CD14-positive monocyte (primary cell): Measurements from ENCODE around the gene DPYD. TPM values are rescaled to one million over a fixed set of nuclear protein-coding genes. Genes with fewer than 3 reads are reported as not detected.

ENCODE experiments used
- DNase-seq, 3 donors: peaks; one replicate each; pipeline ENCODE4 v3.0.0-alpha.2; 2011 to 2022
- H2AFZ ChIP-seq: 2 replicates; pipeline ENCODE4 v1.6.0; 2012; ENCODE audit warnings: mild to moderate bottlenecking, low read depth, low read length, inconsistent platforms; ENCODE audit not compliant: insufficient read depth, poor library complexity, severe bottlenecking
- H3K27ac ChIP-seq, 2 donors: 1 replicate in 1 of 2; 2 replicates in 1 of 2; pipeline ENCODE4 v1.5.1; 2012 to 2013; ENCODE audit warnings: low read length in 2 of 2, control low read depth in 1 of 2, inconsistent platforms in 1 of 2, low read depth in 1 of 2, mild to moderate bottlenecking in 1 of 2
- H3K27me3 ChIP-seq, 2 donors: one replicate each; pipeline versions ENCODE4 v1.6.0 to v1.6.1; 2011 to 2013; ENCODE audit warnings: low read length in 2 of 2; ENCODE audit not compliant: control insufficient read depth in 2 of 2, insufficient read depth in 2 of 2
- H3K36me3 ChIP-seq, 2 donors: replicated peaks in 1 of 2; 1 replicate in 1 of 2; 2 replicates in 1 of 2; pipeline versions ENCODE4 v1.5.1 to v1.6.1; 2012 to 2013; ENCODE audit warnings: low read length in 2 of 2, control low read depth in 1 of 2, inconsistent platforms in 1 of 2, mild to moderate bottlenecking in 1 of 2; ENCODE audit not compliant: insufficient read depth in 2 of 2, control insufficient read depth in 1 of 2
- H3K4me1 ChIP-seq, 2 donors: 1 replicate in 1 of 2; 2 replicates in 1 of 2; pipeline versions ENCODE4 v1.5.1 to v1.6.1; 2012 to 2013; ENCODE audit warnings: low read length in 2 of 2, control low read depth in 1 of 2, inconsistent platforms in 1 of 2, mild to moderate bottlenecking in 1 of 2, moderate library complexity in 1 of 2; ENCODE audit not compliant: insufficient read depth in 2 of 2, control insufficient read depth in 1 of 2
- H3K4me2 ChIP-seq: replicated peaks from 2 replicates; pipeline ENCODE3; 2012; ENCODE audit warnings: low read length, moderate library complexity, mild to moderate bottlenecking; ENCODE audit not compliant: poor library complexity, severe bottlenecking; ENCODE audit errors: extremely low read depth
- H3K4me3 ChIP-seq, 3 experiments: fragments of 200-600 bp in 1 of 3; sonication (generic) in 1 of 3; replicated peaks in 1 of 3; 1 replicate in 2 of 3; 2 replicates in 1 of 3; pipeline ENCODE4 v1.5.1; 2011 to 2013; ENCODE audit warnings: low read length in 3 of 3, mild to moderate bottlenecking in 3 of 3, control low read depth in 2 of 3, low read depth in 2 of 3, inconsistent platforms in 1 of 3, moderate library complexity in 1 of 3
- H3K79me2 ChIP-seq: 2 replicates; pipeline ENCODE4 v1.6.0; 2012; ENCODE audit warnings: mild to moderate bottlenecking, control low read depth, inconsistent platforms, low read length, moderate library complexity; ENCODE audit not compliant: insufficient read depth
- H3K9ac ChIP-seq: 2 replicates; pipeline ENCODE4 v1.6.0; 2017; ENCODE audit warnings: low read length, mild to moderate bottlenecking; ENCODE audit not compliant: insufficient read depth, poor library complexity, severe bottlenecking
- H3K9me3 ChIP-seq, 2 donors: replicated peaks in 1 of 2; 1 replicate in 1 of 2; 2 replicates in 1 of 2; pipeline versions ENCODE4 v1.5.1 to v1.6.1; 2012 to 2013; ENCODE audit warnings: low read length in 2 of 2, control low read depth in 1 of 2; ENCODE audit not compliant: control insufficient read depth in 1 of 2, insufficient read depth in 1 of 2
- H4K20me1 ChIP-seq: 2 replicates; pipeline ENCODE4 v1.6.0; 2012; ENCODE audit warnings: mild to moderate bottlenecking, low read length, control low read depth, moderate library complexity; ENCODE audit not compliant: insufficient read depth
- H3K27ac Mint-ChIP-seq, 7 donors: one replicate each; pipeline ENCODE4 v1.8.0; 2020; ENCODE audit warnings: mild to moderate bottlenecking in 7 of 7, mixed read lengths in 7 of 7, moderate library complexity in 6 of 7, inconsistent platforms in 2 of 7
- H3K27me3 Mint-ChIP-seq, 3 donors: one replicate each; pipeline ENCODE4 v1.8.0; 2021 to 2022; ENCODE audit warnings: low read depth in 3 of 3, mild to moderate bottlenecking in 3 of 3, mixed read lengths in 3 of 3, moderate library complexity in 3 of 3, inconsistent platforms in 1 of 3
- H3K36me3 Mint-ChIP-seq, 2 donors: one replicate each; pipeline ENCODE4 v1.8.0; 2020; ENCODE audit warnings: mixed read lengths in 2 of 2, inconsistent platforms in 1 of 2, mild to moderate bottlenecking in 1 of 2
- H3K4me1 Mint-ChIP-seq: one replicate; pipeline ENCODE4 v1.8.0; 2020; ENCODE audit warnings: mild to moderate bottlenecking, mixed read lengths
- H3K4me3 Mint-ChIP-seq, 2 donors: one replicate each; pipeline ENCODE4 v1.8.0; 2020; ENCODE audit warnings: mild to moderate bottlenecking in 2 of 2, mixed read lengths in 2 of 2, moderate library complexity in 1 of 2
- H3K9me3 Mint-ChIP-seq, 7 donors: one replicate each; pipeline ENCODE4 v1.8.0; 2020 to 2022; ENCODE audit warnings: mixed read lengths in 7 of 7, mild to moderate bottlenecking in 6 of 7, moderate library complexity in 6 of 7, inconsistent platforms in 2 of 7
- WGBS: methylation state at CpG from one replicate; pipeline ENCODE4 v1.1.5; 2013; ENCODE audit warnings: missing lambda C conversion rate; ENCODE audit not compliant: insufficient coverage; 5-methylcytosine and 5-hydroxymethylcytosine counted together
- intact Hi-C, 2 donors: fragments of 100-400 bp; cut with micrococcal nuclease; formaldehyde crosslinking; loops; one replicate each; pipeline versions ENCODE4 v1.15.0 to v1.15.1; 2023
- polyA plus RNA-seq, 3 donors: library from polyadenylated mRNA; depleted of rRNA in 1 of 3; unstranded in 2 of 3; stranded (reverse) in 1 of 3; fragments of 300-500 nt in 2 of 3; fragments of >200 nt in 1 of 3; fragmentation: Illumina TruSeq in 2 of 3; gene quantifications; 1 replicate in 2 of 3; 2 replicates in 1 of 3; pipeline ENCODE4 v1.2.3, GENCODE V29; 2012 to 2021
- TF ChIP-seq, protein P1 (sequence below): fragments of 200-600 bp; IDR thresholded peaks from one replicate; pipeline ENCODE4 v1.8.0; 2022; ENCODE audit warnings: antibody characterized with exemption, mild to moderate bottlenecking

Gene DPYD
- polyA plus RNA-seq, 3 donors, result 87.6 to 171 (median 144) TPM

DNA sequence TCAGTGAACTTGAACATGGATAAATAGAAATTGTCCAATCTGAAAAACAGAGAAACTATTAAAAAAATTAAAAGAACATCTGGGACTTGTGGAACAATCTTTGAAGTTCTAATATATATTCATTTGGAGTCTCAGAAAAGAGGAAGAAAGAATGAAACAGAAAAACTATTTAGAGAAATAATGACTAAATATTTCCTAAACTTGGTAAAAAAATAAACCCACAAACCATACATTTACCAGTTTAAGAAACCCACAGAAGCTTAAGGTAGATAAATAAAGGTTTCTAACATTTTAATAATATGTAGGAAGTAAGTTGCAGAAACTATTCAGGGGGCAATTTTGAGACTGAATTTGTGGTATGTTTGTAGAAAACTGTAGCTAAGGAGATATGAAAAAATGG lies 761.5 kb downstream of the DPYD start:
- H3K4me3 Mint-ChIP-seq, result no peak overlapping the region
- no peak overlapping the region for H3K27ac Mint-ChIP-seq
- H3K27me3 Mint-ChIP-seq, result peaks cover 4 to 6% (median 4%) of the 10 kb centered on the region in 3 donors

DNA sequence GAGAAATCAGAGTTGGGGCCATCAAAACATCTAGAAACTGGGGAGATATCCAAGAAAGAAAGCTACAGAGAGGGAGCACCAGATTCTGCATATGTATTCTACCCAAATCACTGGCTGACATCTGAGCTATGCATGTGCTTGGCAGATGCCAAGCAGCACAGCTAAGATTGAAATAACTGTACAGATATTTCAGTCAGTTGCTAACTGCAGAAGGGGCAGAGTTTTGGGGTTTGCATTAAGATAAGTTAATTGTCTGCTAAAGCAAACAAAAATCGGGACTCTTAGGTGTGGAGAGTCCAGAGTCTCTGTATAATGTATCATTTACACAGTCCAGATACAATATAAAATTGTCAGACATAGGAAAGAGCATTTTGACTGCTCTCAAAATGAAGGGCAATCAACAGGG lies 762.1 kb downstream of the DPYD start:
- no peaks in the 10 kb centered on the region for H3K27me3 ChIP-seq
- peak overlapping the region in 1 of 2 donors; percentile 39 for H3K4me3 Mint-ChIP-seq
- H3K27me3 Mint-ChIP-seq, result peaks cover 4 to 7% (median 4%) of the 10 kb centered on the region in 3 donors
- no peak overlapping the region for H3K4me3 ChIP-seq
- peaks cover 27% of the 10 kb centered on the region for H3K4me1 Mint-ChIP-seq
- no peak overlapping the region for H3K9ac ChIP-seq
- no peak overlapping the region for H3K27ac ChIP-seq
- peaks cover 0 to 3% of the 10 kb centered on the region in 2 donors for H3K9me3 ChIP-seq
- peaks cover 50% of the 10 kb centered on the region for H4K20me1 ChIP-seq
- DNase-seq, result no peak
- H3K79me2 ChIP-seq, result no peaks in the 10 kb centered on the region
- H2AFZ ChIP-seq, result no peak overlapping the region
- intact Hi-C loops, result no loop called here
- no CpG with 5 or more reads among the region's 1 CpG for WGBS
- H3K36me3 Mint-ChIP-seq, result peaks cover 40 to 43% of the 10 kb centered on the region in 2 donors
- no peak overlapping the region for H3K27ac Mint-ChIP-seq
- TF ChIP-seq, protein P1, sequence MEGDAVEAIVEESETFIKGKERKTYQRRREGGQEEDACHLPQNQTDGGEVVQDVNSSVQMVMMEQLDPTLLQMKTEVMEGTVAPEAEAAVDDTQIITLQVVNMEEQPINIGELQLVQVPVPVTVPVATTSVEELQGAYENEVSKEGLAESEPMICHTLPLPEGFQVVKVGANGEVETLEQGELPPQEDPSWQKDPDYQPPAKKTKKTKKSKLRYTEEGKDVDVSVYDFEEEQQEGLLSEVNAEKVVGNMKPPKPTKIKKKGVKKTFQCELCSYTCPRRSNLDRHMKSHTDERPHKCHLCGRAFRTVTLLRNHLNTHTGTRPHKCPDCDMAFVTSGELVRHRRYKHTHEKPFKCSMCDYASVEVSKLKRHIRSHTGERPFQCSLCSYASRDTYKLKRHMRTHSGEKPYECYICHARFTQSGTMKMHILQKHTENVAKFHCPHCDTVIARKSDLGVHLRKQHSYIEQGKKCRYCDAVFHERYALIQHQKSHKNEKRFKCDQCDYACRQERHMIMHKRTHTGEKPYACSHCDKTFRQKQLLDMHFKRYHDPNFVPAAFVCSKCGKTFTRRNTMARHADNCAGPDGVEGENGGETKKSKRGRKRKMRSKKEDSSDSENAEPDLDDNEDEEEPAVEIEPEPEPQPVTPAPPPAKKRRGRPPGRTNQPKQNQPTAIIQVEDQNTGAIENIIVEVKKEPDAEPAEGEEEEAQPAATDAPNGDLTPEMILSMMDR, result no peak
- H3K4me2 ChIP-seq, result no peak overlapping the region
- peaks cover 0 to 5% (median 2%) of the 10 kb centered on the region in 7 donors for H3K9me3 Mint-ChIP-seq
- H3K36me3 ChIP-seq, result peaks cover 0 to 35% of the 10 kb centered on the region in 2 donors
- H3K4me1 ChIP-seq, result peaks cover 13 to 19% of the 10 kb centered on the region in 2 donors

More for the DNA sequence above, 761.5 kb downstream of the DPYD start:
- Histone ChIP-seq H3K9me3 (peaks cover 0 to 3% of the 10 kb centered on the region in 2 donors), H3K9ac (no peak overlapping the region), H3K4me2 (no peak overlapping the region), H4K20me1 (peaks cover 49% of the 10 kb centered on the region), H3K4me1 (peaks cover 14 to 25% of the 10 kb centered on the region in 2 donors), H3K79me2 (no peaks in the 10 kb centered on the region), H3K27me3 (no peaks in the 10 kb centered on the region), H2AFZ (no peak overlapping the region), H3K36me3 (peaks cover 0 to 29% of the 10 kb centered on the region in 2 donors), H3K4me3 (no peak overlapping the region), H3K27ac (no peak overlapping the region)
- DNase-seq, result no peak
- Mint-ChIP-seq H3K36me3 (peaks cover 33 to 36% of the 10 kb centered on the region in 2 donors), H3K4me1 (peaks cover 33% of the 10 kb centered on the region), H3K9me3 (peaks cover 0 to 7% (median 6%) of the 10 kb centered on the region in 7 donors)
- TF ChIP-seq, protein P1, result no peak
- intact Hi-C loops, result no loop called here
